Measurements from ENCODE around the gene GET3.

DNA sequence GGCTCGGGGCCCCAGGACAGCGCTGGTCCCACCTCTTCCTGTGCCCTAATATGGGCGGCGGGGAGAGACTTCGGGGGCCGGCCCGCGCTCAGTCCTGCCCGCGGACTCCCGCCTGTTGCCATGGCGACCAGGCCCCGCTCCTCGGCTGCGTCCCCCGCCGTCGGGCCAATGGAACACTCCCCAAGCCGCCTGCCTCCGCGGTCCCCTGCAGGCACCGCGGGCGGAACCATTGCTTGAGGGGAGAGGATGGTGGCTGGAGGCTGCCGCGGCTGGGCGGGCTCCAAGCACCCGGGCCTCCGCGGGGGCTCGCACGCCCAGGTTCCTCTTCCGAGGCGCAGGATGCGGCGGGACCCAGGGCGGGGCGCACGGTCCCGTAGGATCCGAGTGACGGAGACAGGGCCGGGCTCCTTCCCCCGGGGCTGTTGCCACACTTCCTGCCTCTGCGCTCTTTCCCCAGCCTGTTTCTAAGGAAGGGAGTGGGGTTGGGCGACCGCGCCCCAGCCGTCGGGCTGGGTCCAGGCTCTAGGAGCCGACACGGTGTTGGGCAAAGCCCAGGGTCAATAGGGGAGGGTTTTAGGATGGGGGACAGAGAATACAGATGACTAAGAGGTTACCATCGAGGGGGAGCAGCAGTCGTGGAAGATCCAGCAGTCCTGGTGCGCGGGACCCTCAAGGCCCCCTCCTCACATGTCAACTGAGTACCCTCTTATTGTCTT, 52.8 kb downstream of the GET3 start:
- TF ChIP-seq, protein P1, sequence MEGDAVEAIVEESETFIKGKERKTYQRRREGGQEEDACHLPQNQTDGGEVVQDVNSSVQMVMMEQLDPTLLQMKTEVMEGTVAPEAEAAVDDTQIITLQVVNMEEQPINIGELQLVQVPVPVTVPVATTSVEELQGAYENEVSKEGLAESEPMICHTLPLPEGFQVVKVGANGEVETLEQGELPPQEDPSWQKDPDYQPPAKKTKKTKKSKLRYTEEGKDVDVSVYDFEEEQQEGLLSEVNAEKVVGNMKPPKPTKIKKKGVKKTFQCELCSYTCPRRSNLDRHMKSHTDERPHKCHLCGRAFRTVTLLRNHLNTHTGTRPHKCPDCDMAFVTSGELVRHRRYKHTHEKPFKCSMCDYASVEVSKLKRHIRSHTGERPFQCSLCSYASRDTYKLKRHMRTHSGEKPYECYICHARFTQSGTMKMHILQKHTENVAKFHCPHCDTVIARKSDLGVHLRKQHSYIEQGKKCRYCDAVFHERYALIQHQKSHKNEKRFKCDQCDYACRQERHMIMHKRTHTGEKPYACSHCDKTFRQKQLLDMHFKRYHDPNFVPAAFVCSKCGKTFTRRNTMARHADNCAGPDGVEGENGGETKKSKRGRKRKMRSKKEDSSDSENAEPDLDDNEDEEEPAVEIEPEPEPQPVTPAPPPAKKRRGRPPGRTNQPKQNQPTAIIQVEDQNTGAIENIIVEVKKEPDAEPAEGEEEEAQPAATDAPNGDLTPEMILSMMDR (IDR thresholded peaks at IDR 0.05), result no peak
- TF ChIP-seq EZH2 (IDR thresholded peaks at IDR 0.05; ENCODE audit: borderline replicate concordance, insufficient read depth, low read depth, low read length, poor library complexity, severe bottlenecking), result no peak
